Stimulated activated CD8-positive, alpha-beta memory T cell treated with anti-CD3 and anti-CD28 coated beads, Interleukin-15, amount 100 ng/mL, for 4 hours (primary cell): Measurements from ENCODE around the gene BECN2.
"Not testable (repeated sequence)": the region's sequence is repeated elsewhere in the genome, so short reads cannot be mapped to it uniquely, and the experiment has no call there.

Experiments used
- DNase-seq, 2 donors: peaks; one replicate each; pipeline ENCODE4 v3.0.0-alpha.2; 2020; ENCODE audit warnings: low read depth in 2 of 2

BECN2 gene

DNA sequence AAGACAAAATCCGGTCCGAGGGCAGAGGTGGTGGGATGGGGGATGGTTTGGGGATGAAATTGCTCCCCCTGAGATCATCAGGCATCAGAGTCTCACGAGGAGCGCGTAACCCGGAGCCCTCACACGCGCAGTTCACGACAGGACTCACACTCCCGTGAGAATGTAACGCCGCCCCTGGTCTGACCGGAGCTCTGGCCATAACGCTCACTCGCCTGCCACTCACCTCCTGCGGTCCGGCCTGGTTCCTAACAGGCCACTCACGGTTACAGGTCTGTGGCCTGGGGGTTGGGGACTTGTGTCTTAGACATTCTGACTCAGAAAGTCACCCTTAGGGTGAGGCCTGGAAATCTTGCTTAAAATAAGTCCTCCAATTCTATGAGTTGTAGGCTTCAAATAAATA is 21.5 kb downstream of the BECN2 start:
- DNase-seq: no peak

DNA sequence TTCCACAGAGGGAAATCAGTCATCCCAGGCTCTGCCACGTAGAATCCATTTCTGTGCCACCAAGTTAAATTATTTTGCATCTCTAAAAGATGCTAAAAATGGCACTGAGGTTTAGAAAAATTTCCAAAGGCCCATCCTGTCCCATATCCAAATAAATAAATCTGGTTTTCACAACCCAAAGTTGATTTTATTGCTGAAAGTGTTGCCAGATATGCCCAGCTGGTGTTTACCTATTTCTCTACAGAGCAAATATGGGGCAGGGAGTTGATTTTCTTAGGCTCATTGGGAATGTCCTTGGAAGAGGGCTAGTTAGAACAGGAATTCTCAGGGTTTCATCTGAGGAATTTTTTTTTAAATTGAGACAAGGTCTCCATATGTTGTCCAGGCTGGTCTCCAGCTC is 22.4 kb downstream of the BECN2 start:
- DNase-seq: no peak

DNA sequence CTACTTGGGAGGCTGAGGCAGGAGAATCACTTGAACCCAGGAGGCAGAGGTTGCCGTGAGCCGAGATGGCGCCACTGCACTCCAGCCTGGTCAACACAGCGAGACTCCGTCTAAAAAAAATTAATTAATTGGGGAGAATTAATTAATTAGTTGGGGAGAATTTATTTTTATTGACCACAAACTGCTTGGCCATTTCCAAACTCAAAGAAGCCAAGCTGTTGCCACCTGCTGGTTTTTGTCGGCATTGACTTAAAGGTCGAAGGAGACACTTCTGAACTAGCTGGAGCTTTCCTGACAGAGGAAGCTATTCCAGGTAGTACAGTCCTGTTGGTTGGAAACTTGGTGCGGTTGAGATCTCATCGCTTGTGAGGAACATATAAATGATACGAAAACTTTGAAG is 28.2 kb downstream of the BECN2 start:
- no peak for DNase-seq

DNA sequence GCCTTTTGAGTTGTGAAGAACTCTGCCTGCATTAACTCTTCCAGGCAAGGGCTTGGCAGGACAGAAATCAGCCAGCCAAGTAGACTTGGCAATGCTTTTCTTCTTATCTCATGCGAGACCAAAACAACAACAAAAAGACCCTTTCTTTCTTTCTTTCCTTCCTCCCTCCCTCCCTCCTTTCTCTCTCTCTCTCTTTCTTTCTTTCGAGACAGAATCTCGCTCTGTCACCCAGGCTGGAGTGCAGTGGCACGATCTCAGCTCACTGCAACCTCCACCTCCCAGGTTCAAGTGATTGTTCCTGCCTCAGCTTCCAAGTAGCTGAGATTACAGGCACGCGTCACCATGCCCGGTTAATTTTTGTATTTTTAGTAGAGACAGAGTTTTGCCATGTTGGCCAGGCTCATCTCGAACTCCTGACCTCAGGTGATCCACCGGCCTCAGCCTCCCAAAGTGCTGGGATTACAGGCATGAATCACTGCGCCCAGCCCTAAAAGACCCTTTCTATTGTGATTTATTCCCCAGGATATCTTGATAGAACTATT is 30.9 kb downstream of the BECN2 start:
- not testable (repeated sequence) for DNase-seq

DNA sequence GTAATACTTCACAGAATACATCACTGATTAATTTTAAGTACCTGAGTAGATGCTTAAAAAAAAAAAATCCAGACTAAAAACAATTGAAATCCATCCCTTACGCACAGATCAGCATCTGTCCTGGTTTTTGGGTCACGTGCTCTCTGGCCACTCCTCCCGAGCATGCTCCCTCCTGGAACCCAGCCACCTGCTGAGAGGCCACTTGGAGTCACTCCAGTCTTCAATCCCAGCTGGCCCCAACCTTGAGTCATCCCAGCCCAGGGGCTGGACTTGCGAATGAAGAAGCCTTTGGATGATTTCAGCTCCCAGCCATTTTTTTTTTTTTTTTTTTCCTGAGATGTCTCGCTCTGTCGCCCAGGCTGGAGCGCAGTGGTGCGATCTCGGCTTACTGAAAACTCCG is 32.5 kb downstream of the BECN2 start:
- no peak for DNase-seq

DNA sequence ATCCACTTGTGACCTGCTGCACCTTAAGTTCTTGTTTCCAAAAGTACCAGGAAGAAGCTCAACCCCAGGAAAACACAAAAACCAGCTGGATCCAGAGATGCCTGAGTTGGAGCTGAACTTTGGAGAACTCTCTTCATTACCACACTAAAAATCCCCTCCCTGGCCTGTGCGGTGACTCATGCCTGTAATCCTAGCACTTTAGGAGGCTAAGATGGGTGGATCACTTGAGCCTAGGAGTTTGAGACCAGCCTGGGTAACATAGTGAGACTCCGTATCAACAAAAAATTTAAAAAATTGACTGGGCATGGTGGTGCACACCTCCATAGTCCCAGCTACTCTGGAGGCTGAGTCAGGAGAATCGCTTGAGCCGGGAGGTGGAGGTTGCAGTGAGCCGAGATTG is 35.2 kb downstream of the BECN2 start:
- no peak for DNase-seq

DNA sequence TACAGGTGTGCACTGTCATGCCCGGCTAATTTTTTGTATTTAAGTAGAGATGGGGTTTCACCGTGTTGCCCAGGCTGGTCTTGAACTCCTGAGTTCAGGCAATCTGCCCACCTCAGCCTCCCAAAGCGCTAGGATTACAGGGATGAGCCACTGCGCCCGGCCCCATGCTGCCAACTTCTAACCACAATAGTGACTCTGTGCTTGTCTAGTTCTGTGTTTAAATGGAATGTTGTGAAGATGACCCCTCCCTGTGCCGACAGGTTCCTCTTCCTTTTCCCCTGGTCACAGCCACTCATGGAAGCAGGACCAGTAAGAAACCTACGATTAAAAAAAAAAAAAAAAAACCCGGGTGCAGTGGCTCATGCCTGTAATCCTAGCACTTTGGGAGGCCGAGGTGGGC is 36.6 kb downstream of the BECN2 start:
- no peak for DNase-seq

DNA sequence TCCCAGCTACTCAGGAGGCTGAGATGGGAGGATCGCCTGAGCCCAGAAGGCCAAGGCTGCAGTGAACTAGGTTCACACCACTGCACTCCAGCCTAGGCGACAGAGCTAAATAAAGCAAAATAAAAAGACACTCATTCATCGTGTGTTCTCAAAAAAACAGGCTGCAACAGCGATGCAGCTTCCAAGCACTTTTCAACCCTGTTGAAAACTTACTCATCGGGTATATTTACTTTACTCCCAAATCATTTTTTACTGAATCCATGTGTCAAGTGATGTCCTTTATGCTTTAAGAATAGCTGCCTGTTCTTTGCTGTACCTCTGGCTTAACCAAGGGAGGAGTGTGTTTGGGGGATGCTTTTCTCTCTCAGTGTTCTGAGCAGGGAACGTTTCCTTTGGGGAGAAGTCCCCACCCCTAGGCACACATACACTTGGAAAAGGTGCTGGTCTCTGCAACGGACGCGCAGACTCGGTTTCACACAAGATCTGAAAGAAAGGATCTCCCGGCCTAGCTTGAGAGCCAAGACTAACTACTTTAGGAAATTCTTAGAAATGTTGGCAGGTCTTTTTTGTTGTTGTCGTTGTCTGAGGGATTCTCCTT is 39.9 kb downstream of the BECN2 start:
- no peak for DNase-seq

DNA sequence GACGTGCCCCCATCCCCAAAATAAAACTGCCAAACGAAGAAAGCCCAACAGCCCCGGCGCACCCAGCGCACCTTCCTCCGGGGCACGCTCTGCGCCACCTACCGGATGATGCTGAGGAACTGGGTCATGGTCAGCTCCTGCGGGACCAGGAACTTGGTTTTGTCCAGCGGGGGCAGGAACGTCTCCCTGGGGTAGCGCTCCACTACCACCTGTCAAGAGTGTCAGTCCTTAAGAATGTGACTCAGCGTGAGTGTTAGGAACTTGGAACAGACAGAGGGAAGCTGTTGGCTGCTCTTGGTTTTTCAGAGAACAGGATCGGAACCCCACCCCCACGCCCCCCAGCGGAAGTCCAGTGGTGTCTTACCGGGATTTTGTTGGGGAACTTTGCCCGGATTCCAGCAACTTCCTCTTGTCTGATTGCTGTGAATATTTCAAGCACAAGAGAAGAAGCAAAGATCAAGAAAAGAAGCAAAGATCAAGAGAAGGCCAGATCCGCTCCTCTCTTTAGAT is 40.9 kb downstream of the BECN2 start:
- no peak for DNase-seq

DNA sequence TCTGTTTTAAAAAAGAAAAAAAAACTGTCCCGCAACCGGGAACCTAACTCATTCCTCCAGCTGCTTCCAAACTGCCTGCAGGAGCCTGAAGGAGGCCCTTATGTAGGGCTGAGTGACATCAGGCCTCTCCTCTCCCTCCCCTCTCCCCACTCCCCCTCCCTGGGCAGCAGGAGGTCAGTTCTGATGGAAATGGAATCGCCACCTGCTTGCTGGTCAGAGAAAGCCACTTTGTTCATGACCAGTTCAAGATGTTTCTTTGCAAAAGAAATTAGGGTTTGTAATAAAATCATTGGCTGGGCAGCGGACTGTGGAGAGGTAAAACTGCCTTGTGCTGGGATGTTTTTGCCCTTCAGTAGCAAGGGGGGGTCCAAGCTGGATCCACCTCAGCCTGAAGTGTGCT is 41.5 kb downstream of the BECN2 start, which contains the start of gene MAP1LC3C:
Gene MAP1LC3C, minus strand, starts transcription at position 73 of the 400 bp plus-strand sequence. CDS start 90 bp downstream, outside the sequence.
- no peak for DNase-seq

DNA sequence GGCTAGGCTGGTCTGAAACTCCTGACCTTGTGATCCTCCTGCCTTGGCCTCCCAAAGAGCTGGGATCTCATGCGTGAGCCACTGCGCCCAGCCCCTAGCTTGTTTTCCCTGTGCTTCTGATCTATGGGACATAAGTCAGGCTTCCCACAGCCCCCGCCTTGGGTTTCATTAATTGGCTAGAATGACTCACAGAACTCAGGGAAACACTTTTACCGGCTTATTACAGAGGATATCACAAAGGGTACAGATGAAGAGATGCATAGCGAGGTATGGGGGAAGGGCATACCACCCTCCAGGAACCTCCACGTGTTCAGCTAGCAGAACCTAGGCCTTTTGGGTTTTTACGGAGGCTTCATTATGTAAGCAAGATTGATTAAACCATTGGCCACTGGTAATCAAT is 42.9 kb downstream of the BECN2 start:
- no peak for DNase-seq

DNA sequence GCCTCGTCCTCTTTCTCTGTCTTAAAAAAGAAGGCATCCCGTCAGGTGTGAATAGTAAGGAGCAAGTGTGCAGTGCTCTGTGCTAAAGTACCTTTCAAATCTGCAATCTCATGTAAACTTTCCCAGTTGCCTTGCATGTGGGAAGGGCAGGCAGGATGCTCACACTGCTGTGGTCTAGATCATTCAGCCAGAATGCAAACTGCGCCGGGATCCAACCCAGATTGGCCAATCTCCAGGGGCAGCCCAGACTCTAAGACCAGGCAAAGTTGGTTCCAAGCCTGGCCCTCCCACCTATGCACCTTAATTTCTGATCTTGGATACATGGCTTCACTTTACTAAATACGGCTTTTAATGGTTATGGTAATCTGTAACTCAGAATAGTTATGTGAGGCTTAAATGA is 44.5 kb downstream of the BECN2 start:
- no peak for DNase-seq

DNA sequence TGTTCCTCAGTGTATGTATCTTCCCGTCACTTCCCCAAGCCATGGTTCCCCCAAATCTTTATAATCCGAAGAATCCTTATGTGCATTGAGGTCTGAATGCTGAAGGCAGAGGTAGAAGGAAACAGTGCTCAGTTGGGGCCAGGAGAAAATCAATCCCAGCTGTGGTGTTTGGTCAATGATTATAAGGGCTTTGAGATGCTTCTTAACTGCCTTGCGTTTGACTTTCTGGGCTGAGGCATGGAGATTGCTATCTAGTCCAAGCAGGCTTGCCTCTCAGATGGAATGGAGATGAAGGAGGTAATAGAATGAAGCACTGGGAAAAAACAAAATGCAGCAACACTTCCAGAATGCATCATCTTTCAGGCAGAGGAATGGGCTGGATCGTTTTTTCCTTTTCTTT is 44.9 kb downstream of the BECN2 start:
- no peak for DNase-seq

DNA sequence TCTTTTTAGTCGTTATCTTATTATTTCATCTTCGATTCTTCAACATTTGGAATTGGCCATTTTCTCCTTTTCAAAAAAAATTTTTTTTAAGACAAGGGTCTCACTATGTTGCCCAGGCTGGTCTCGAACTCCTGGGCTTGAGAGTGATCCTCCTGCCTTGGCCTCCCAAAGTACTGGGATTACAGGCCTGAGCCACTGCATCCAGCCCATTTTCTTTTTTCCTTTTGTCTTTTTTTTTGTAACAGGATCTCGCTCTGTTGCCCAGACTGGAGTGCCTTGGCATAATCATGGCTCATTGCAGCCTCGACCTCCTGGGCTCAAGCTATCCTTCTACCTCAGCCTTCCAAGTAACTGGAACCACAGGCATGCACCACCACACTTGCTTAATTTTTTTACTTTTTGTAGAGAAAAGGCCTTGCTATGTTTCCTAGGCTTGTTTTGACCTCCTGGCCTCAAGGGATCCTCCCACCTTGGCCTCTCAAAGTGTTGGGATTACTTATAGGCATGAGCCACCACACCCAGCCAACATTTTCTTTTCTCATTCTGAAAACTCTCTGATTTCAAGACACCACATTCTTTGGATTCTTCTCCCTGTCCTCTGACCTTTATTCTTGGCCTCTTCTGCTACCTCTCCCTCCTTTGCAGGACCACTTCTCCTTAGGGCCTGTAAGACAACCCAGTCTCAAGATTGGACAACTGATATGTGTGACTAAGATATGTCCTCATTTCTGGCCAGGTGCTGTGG is 47.4 kb downstream of the BECN2 start:
- no peak for DNase-seq

DNA sequence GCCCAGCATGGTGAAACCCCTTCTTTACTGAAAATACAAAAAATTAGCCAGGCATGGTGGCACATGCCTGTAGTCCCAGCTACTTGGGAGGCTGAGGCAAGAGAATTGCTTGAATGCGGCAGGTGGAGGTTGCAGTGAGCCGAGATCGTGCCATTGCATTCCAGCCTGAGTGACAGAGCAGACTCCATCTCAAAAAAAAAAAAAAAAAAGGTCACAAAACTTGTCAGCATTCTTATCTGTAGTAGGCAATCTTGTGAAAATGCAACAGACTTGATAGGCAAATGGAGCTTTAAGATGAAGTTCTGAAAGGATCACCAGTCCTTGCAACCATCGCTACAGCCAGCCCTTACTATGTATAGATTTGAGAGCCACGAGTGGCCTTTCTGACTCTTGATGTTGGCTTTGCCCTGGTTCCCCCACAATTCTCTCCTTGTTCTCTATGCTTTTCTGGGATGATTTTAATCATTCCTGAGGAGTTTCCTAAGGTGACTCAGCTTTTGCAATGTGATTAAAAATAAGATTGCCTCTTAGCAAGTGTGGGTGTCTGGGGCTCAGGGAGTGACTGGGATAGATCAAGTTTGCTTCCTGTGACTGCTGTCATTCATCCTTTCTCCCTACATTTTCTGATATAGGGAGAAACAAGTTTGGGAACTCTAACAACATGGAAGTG is 48.4 kb downstream of the BECN2 start:
- no peak for DNase-seq

DNA sequence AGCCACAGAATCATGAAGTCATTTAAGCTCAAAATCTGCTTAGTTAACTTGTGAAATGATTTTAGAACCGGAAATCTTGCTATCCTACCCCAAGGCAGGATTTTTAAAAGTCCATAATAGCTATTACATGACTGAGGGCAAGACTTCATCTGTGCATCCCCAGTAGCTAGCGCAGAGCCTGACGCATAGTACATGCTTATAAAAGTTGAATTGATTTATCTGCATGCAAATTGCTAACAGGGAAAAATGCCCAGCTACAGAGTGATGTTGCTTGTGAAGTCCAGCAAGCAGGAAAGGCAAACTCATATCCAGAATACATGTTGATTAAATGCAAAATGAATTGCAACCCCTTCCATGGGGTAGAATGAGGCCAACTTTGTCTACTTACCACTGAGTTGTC is 49.4 kb downstream of the BECN2 start:
- no peak for DNase-seq
